Activated CD8-positive, alpha-beta memory T cell treated with anti-CD3 and anti-CD28 coated beads for 48 hours (primary cell): Measurements from ENCODE around the gene PCED1B.
"Not testable (repeated sequence)": the region's sequence is repeated elsewhere in the genome, so short reads cannot be mapped to it uniquely, and the experiment has no call there.

Experiments
- DNase-seq, 3 experiments: peaks; one replicate each; pipeline ENCODE4 v3.0.0-alpha.2; 2020; ENCODE audit warnings: low read depth in 2 of 3, low spot score in 2 of 3

Gene PCED1B

DNA sequence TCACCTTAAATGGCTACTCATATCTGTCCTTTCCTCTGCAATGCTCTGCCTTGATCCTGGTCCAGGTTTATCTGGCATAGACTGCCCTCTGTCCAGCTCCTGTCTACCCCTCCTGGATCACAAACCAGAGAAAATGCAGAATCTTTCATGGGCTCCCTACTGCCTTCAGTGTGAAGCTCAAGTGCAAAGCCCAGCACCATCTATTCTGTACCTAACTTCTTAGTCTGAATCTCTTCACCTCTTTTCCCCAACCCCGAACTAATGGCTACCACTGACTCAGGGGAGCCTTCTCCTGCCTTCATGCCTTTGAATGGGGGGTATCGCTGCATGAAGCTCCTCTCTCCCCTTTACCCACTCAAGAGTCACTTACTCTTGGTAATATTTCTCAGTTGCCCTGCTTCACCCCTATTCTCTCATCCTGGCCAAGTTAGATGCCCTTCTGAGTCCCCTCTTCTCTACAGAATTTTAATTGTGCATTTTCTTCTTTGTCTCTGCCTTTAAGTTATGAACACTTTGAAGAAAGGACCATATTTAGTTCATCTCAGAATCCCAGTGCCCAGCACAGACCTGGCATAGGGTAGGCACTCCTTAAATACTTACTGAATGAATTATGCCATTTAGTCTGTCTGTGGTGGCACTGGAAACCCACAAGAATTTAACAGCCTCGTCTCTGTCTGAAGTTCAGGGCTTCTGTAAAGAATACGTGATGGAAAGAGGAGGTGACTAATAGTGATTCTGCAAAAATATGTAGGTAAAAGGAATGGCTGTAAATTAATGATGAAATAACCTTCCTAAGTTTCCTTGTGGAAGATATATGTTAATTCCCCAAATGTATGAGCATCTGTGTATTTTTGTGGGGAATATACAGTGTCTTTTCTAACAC lies 191.6 kb downstream of the PCED1B start:
- DNase-seq, result no peak

DNA sequence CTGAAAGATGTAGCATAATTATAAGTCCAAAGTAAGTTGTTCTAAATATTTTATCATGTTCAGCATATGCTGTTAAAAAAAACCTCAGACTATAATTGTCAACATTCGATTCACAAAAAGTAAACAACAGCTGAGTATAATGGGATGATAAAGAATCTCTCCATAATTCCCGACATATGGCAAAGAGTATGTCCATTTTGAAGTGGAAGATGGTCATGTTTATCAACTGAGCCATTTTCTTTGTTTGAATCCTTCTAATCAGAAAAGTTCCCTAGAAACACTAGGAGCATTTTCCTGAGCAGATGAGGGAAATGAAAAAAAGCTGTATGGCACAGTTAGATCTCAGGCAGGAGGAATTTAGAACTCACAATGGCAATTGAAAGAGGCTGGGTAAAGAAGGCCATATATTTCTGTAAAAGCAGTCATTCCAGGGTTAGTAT lies 192.4 kb downstream of the PCED1B start:
- DNase-seq, result no peak

DNA sequence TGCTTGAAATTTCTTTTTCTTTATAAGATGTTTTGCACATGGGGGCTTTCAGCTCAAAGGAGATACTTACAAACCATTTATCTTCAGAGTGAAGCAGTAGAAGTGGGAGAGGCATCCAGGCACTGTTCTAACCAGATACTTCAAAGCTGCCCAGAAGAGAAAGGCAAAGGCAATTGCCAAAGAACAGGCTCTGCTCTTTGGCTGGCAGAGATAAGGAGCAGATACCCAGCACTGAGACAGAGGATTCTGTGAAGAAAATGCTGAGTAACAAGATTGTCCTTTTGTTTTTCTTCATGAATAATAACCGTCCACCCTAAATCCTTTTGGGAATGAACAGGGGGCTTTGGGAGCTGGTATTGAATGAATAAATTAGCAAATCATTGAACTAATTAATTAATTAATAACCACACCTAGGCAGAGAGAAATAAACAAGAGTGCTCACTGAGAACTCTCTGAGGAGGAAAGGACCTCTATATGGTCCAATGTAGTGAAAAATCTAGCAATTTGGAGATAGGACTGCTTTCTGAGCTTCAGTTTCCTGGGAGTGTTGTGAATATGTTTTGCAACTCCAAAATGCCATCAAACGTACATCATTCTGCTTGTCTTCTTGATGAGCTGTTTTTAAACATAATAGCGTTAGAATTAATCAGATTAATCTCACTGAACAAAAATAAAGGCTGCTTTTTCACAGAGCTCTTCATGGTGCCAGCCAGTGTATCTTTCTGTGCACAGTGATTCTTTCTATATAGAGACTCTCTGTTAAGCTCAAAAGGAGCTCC lies 193.2 kb downstream of the PCED1B start:
- no peak for DNase-seq

DNA sequence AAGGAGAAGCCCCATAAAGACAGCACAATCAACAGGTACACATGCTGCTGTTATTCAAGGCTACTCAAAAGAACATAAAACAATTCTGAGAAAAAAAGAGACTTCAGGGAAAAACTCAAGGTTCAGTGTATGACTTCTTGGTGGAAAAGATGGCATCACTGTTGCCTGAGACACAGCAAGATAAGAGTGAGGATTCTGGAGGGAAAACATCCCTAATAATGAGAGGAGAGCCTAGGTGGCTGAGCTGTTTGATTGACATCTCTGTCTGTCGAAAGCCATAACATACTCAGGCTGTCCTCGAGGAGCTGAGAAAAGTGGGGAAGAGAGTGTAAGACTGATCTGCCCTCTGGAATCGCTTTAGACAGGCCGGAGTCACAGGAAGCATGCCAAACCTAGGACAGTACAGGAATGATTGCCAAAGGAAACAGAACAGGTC lies 193.8 kb downstream of the PCED1B start:
- no peak for DNase-seq

DNA sequence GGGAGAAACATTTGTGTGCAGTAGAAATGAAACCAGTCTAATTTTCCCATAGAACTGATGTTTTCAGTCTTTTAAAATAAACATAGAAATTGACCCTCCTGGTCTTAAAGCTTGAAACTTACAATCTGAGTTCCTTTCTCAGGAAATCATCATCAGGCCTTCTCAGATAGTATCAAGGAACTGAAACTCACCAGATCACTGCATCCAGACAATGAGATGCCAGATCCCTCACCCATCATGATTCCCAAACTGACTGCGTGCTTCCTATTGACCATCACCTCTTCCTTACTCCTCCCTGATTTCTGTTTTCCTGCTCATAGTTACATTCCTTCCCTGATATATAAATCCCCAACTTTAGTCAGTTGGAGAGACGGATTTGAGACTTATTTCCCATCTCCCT lies 195.3 kb downstream of the PCED1B start:
- no peak for DNase-seq

DNA sequence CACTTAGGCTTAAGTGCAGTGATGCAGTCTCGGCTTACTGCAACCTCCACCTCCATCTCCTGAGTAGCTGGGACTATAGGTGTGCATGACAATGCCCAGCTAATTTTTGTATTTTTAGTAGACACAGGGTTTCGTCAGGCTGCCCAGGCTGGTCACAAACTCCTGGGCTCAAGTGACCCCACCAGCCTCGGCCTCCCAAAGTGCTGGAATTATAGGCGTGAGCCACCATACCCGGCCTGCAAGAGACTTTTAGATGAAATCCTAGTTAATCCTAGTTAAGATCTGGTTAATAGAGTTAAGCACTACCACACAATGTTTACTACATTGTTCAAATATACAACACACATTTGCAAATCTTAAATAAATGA lies 196.8 kb downstream of the PCED1B start:
- DNase-seq, result no peak

DNA sequence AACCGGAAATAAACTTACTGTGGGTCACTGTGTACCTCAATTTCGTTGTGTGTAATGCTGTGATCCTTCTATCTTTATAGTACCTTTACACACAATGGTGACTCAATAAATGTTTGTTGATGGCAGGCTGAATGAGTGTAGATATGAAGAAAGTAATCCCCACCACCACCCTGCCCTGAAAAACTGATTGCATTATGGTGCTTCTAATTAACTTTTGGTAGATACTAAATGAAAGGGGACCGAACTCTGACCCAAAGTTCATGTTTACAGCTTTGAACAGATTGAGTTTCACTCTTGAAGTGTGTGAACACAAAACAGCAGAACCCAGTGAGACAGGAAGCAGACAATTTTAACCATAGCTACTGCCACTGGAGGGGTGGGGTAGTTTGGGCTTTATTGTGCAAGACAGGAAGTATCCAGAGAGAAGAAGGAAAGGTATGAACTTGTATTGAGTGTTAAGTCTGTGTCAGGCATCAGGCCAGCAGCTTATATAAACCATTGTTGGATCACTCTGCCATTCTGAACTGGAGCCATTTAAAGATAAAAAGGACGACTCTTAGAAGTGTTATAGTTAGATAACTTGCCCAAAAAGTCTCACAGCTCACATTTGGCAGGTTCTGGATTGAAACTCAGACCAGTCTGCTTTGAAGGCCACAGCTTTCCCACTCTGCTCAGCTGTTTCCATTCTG lies 197.3 kb downstream of the PCED1B start:
- DNase-seq, result peak in 1 of 3 experiments; percentile 22

DNA sequence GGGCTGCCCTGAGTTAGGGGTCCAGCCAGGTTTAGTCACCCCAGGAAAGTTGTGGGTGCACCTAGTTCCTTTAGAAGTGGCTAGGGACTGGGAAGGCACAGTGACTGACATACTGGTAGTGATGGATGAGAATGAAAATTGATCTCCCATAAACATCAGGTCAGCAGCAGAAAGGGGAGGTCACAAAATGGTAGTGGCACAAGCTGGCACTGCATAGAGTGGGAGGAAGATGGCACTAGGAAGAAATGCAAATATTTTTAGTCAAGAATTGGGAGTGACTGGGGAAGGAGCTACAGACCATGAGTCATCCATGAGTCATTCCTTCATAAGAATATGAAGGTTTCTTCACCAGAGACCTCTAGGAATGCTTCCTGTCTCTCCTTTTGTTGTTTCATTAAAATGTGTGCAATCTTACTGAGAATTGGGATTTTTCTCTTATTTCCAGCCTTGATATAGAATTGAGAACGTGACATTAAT lies 198.6 kb downstream of the PCED1B start:
- no peak for DNase-seq

DNA sequence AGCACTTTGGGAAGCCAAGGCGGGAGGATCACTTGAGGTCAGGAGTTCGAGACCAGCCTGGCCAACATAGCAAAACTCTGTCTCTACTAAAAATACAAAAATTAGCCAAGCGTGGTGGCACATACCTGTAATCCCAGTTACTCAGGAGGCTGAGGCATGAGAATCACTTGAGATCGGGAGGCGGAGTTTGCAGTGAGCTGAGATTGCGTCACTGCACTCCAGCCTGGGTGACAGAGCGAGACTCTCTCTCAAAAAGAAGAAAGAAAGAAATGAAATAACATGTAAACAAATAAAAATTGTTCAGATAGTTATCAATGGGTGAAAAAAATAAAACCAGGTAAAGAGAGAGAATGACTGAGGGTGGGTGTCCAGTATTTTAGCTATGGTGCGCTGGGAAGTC lies 200.3 kb downstream of the PCED1B start:
- not testable (repeated sequence) for DNase-seq

DNA sequence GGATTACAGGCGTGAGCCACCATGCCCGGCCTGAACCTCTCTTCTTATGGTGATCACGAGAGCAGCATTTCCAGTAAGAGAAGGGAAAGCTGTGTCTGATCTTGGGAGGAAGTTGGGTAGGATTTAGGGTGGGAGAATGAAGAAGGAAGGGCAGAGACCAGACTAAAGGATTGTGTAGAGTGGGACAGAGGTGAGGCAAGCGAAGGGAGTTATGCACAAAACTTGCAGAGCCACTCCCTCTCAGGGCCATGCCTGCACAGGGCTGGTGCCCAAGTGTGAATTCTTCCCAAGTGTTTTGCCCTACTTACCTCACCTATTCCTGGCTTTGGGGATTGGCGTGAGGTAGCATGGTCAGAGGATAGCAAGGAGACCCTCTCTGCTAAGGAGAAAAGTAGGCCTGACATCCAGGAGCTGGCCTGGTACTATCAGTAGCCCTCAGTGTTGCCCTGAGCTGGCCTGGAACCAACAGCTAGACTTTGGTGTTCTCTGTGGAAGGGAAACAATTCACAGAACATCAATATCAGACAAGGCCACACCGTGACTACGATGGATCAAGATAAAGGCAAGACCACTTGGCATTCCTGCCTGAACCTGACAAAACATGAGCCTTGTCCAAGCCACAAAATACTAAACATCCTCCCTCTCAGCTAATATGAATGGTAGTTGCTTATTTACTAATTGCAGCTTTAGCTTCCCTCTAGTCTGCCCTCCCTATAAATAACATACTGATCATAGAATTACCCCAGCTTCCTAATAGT lies 201.3 kb downstream of the PCED1B start:
- no peak for DNase-seq

DNA sequence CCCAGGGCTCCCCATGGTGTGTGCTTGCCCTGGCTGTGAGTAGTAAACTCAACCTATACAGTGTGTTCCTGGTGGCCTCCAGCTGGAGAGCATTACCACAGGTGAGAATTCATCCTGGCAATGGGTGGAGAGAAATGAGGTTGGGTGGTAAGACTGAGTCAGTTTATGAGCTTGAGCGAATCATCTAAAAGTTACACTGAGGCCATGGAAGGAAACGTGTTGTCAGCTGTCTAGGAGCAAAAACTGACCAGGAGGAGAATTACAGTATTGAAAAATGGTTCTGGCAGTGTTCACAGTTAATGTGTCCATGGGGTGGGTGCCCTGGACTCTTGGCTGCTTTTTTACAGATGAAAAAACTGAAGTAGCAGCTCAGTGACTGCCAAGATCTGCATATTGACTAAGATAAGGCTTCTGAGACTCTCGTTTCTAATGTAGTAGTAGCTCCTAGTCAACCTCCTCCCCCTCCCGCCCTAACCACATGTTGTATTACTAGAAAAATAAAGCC lies 202.3 kb downstream of the PCED1B start:
- no peak for DNase-seq

DNA sequence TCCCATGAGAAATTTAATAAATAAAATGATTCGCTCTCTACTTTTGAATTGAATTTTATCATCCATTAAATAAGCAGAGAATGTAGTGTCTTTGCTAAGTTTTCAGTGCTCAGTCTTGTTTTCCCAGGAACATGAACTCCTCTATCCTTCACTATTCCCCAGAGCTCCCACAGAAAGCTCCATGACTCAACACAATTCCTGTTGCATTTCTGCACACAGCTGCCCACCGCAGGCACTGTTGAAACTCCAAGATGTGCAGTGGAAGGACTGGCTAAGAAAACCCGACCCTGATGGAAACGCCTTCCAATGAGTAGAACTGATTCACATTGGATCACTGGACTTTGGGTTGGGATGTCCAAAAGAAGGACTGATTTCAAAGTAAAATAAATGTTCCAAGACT lies 202.8 kb downstream of the PCED1B start:
- no peak for DNase-seq
